Tibial nerve (tissue), 4 donors: ENCODE measurements around the gene RBM28. TPM values are rescaled to one million over a fixed set of nuclear protein-coding genes. Genes with fewer than 3 reads are reported as not detected.

Experiments
- DNase-seq, 2 donors: peaks; one replicate each; pipeline ENCODE4 v3.0.0-alpha.2; 2019; ENCODE audit warnings: low spot score in 2 of 2
- H3K27ac ChIP-seq, 4 donors: fragments of 200-600 bp; sonication (generic) in 3 of 4; one replicate each; pipeline ENCODE4 v1.5.1; 2017 to 2019; ENCODE audit warnings: mild to moderate bottlenecking in 1 of 4
- H3K27me3 ChIP-seq, 2 donors: fragments of 200-600 bp; sonication (generic) in 1 of 2; one replicate each; pipeline versions ENCODE4 v1.5.1 to v1.6.0; 2017 to 2019
- H3K36me3 ChIP-seq, 3 donors: fragments of 200-600 bp; sonication (generic); one replicate each; pipeline ENCODE4 v1.5.1; 2018 to 2019
- H3K4me1 ChIP-seq, 4 donors: fragments of 200-600 bp; sonication (generic) in 3 of 4; one replicate each; pipeline ENCODE4 v1.5.1; 2017 to 2019
- H3K4me3 ChIP-seq, 4 donors: fragments of 200-600 bp; sonication (generic) in 3 of 4; one replicate each; pipeline ENCODE4 v1.5.1; 2017 to 2019; ENCODE audit warnings: mild to moderate bottlenecking in 1 of 4, moderate library complexity in 1 of 4
- H3K9me3 ChIP-seq, 4 donors: fragments of 200-600 bp; sonication (generic) in 3 of 4; one replicate each; pipeline ENCODE4 v1.5.1; 2017 to 2019
- CTCF ChIP-seq, 5 experiments: fragments of 200-600 bp in 3 of 5; fragments of 450-650 bp in 2 of 5; sonication (generic) in 3 of 5; IDR thresholded peaks; one replicate each; pipeline ENCODE4 v1.5.1; 2016 to 2019; ENCODE audit warnings: antibody characterized with exemption in 5 of 5, mild to moderate bottlenecking in 3 of 5, moderate library complexity in 2 of 5
- EP300 ChIP-seq, 2 donors: sonication (generic); formaldehyde crosslinking; IDR thresholded peaks; one replicate each; pipeline ENCODE4 v1.6.1; 2017; ENCODE audit warnings: antibody characterized with exemption in 2 of 2, mild to moderate bottlenecking in 1 of 2
- POLR2A ChIP-seq, 2 donors: fragments of 450-650 bp; IDR thresholded peaks; one replicate each; pipeline ENCODE4 v1.6.1; 2017; ENCODE audit warnings: antibody characterized with exemption in 2 of 2, mild to moderate bottlenecking in 2 of 2, moderate library complexity in 2 of 2
- WGBS, 2 donors: methylation state at CpG; one replicate each; pipeline ENCODE4 v1.1.5; 2018; 5-methylcytosine and 5-hydroxymethylcytosine counted together
- small RNA-seq: library from RNA; depleted of rRNA; stranded (forward); fragments of <200 nt; gene quantifications from one replicate; pipeline ENCODE3, GENCODE V24; 2016
- total RNA-seq, 4 donors: library from RNA; depleted of rRNA; stranded (reverse); fragments of >200 nt; gene quantifications; one replicate each; pipeline ENCODE4 v1.1.0, GENCODE V29; 2016

RBM28 gene
- total RNA-seq, 4 donors from 2014 or later, result 25.1 to 89.4 (median 51.0) TPM

- WGBS, 2 donors, result 91% methylated on average over 8 of the region's 8 CpGs
- H3K4me3 ChIP-seq, result no peak overlapping the region
- DNase-seq, result no peak
- H3K36me3 ChIP-seq, result no peaks in the 10 kb centered on the region
- H3K27ac ChIP-seq, result no peak overlapping the region
- no peaks in the 10 kb centered on the region for H3K27me3 ChIP-seq
- H3K4me1 ChIP-seq, result no peaks in the 10 kb centered on the region
- TF ChIP-seq CTCF (IDR thresholded peaks at IDR 0.05) (no peak), EP300 (IDR thresholded peaks at IDR 0.05) (no peak), POLR2A (IDR thresholded peaks at IDR 0.05) (no peak)
- H3K9me3 ChIP-seq, result no peaks in the 10 kb centered on the region
Measured at GRCh38 chr7:128253701-128254100, 90.0 kb downstream of the RBM28 start.

DNA sequence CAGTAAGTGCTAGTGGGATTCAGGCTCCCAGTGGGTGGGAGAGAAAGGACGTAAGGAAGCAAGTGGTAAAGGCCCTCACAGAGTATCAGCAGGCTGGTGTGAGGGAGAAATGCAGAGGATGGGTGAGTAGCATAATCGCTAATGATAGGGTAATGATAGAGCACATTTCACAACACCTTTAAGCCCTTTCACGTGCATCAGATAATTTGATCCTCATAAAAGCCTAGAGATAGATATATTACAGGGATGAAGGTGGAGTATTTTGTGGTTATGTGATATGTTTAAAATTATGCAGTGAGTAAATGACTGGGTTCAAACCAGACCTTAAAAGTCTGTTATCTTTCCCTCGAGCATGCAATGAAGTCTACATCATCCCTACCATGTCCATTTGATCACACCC lies 92.4 kb downstream of the RBM28 start:
- Histone ChIP-seq H3K27me3 (no peaks in the 10 kb centered on the region), H3K36me3 (no peaks in the 10 kb centered on the region), H3K9me3 (no peaks in the 10 kb centered on the region), H3K4me3 (no peak overlapping the region), H3K4me1 (no peaks in the 10 kb centered on the region), H3K27ac (no peak overlapping the region)
- TF ChIP-seq POLR2A (IDR thresholded peaks at IDR 0.05) (no peak), EP300 (IDR thresholded peaks at IDR 0.05) (no peak), CTCF (IDR thresholded peaks at IDR 0.05) (no peak)
- DNase-seq, result no peak
- 68 to 74% methylated on average over 4 of the region's 4 CpGs for WGBS, 2 donors

Small RNAs within 50 kb of the gene (small RNA-seq; reads per million reads assigned to genes)
- gene RNU7-27P, result not detected

Other genes starting within 250 kb of the RBM28 start
- 10 to 100 TPM; 15.9 to 70.7 (median 40.5) TPM for gene LEP, start 102.6 kb downstream of the RBM28 start, total RNA-seq
- gene PRRT4, start 17.8 kb upstream of the RBM28 start, total RNA-seq, result 1 to 10 TPM in 2 of 4 donors, under 1 TPM in 2; 0.78 to 6.6 (median 2.6) TPM
- 100 to 1,000 TPM in 1 of 4 donors, 10 to 100 TPM in 3; 50.2 to 102 (median 74.0) TPM for gene IMPDH1, start 66.1 kb upstream of the RBM28 start, total RNA-seq
- 10 to 100 TPM; 32.4 to 64.2 (median 38.3) TPM for gene HILPDA, start 112.0 kb upstream of the RBM28 start, total RNA-seq
- gene METTL2B, start 132.8 kb upstream of the RBM28 start, total RNA-seq, result 10 to 100 TPM; 21.6 to 27.9 (median 24.1) TPM